ENCODE data around the gene RAPGEF6.
"Not testable (repeated sequence)": the region's sequence is repeated elsewhere in the genome, so short reads cannot be mapped to it uniquely, and the experiment has no call there.

RAPGEF6 gene

GRCh38 chr5:131384173-131384572 lies 250.9 kb downstream of the RAPGEF6 start:
- Histone ChIP-seq H3K9me3 (ENCODE audit: severe bottlenecking) (no peaks in the 10 kb centered on the region), H3K27me3 (ENCODE audit: insufficient read depth, low read depth, severe bottlenecking) (no peaks in the 10 kb centered on the region), H3K4me3 (ENCODE audit: low read depth, low read length) (no peak overlapping the region), H3K27ac (no peak overlapping the region), H3K36me3 (peaks cover 3% of the 10 kb centered on the region)
- TF ChIP-seq CTCF (IDR thresholded peaks at IDR 0.05; ENCODE audit: low read depth, low read length): no peak
- no peak for DNase-seq

- TF ChIP-seq CTCF (IDR thresholded peaks at IDR 0.05; ENCODE audit: low read depth, low read length): peak; percentile 72
- peak; percentile 14 for DNase-seq
- H3K4me3 ChIP-seq (ENCODE audit: low read depth, low read length): no peak overlapping the region
- H3K36me3 ChIP-seq: peaks cover 3% of the 10 kb centered on the region; the same call in 1 of the 2 replicates
- no peaks in the 10 kb centered on the region for H3K27me3 ChIP-seq (ENCODE audit: insufficient read depth, low read depth, severe bottlenecking)
- no peaks in the 10 kb centered on the region for H3K9me3 ChIP-seq (ENCODE audit: severe bottlenecking)
- H3K27ac ChIP-seq: no peak overlapping the region
Observed at GRCh38 chr5:131382407-131383395, 252.3 kb downstream of the RAPGEF6 start.

GRCh38 chr5:131381777-131382176 lies 253.3 kb downstream of the RAPGEF6 start:
- no peak for DNase-seq
- peaks cover 3% of the 10 kb centered on the region; the same call in 1 of the 2 replicates for H3K36me3 ChIP-seq
- no peaks in the 10 kb centered on the region for H3K27me3 ChIP-seq (ENCODE audit: insufficient read depth, low read depth, severe bottlenecking)
- no peak overlapping the region for H3K4me3 ChIP-seq (ENCODE audit: low read depth, low read length)
- TF ChIP-seq CTCF (IDR thresholded peaks at IDR 0.05; ENCODE audit: low read depth, low read length): no peak
- H3K27ac ChIP-seq: no peak overlapping the region
- no peaks in the 10 kb centered on the region for H3K9me3 ChIP-seq (ENCODE audit: severe bottlenecking)

GRCh38 chr5:131381021-131381420 lies 254.0 kb downstream of the RAPGEF6 start:
- Histone ChIP-seq H3K27ac (no peak overlapping the region), H3K36me3 (peaks cover 3% of the 10 kb centered on the region; the same call in 1 of the 2 replicates), H3K27me3 (ENCODE audit: insufficient read depth, low read depth, severe bottlenecking) (no peaks in the 10 kb centered on the region), H3K9me3 (ENCODE audit: severe bottlenecking) (no peaks in the 10 kb centered on the region), H3K4me3 (ENCODE audit: low read depth, low read length) (no peak overlapping the region)
- no peak for TF ChIP-seq CTCF (IDR thresholded peaks at IDR 0.05; ENCODE audit: low read depth, low read length)
- no peak for DNase-seq

- not testable (repeated sequence) for H3K4me3 ChIP-seq (ENCODE audit: low read depth, low read length); H3K36me3 ChIP-seq; H3K27me3 ChIP-seq (ENCODE audit: insufficient read depth, low read depth, severe bottlenecking); DNase-seq; H3K9me3 ChIP-seq (ENCODE audit: severe bottlenecking); H3K27ac ChIP-seq
Observed at GRCh38 chr5:131380238-131380637, 254.8 kb downstream of the RAPGEF6 start.

GRCh38 chr5:131379723-131380122 lies 255.3 kb downstream of the RAPGEF6 start:
- DNase-seq: no peak
- Histone ChIP-seq H3K36me3 (no peaks in the 10 kb centered on the region), H3K4me3 (ENCODE audit: low read depth, low read length) (no peak overlapping the region), H3K27ac (no peak overlapping the region), H3K9me3 (ENCODE audit: severe bottlenecking) (no peaks in the 10 kb centered on the region), H3K27me3 (ENCODE audit: insufficient read depth, low read depth, severe bottlenecking) (no peaks in the 10 kb centered on the region)
- TF ChIP-seq CTCF (IDR thresholded peaks at IDR 0.05; ENCODE audit: low read depth, low read length): no peak

Data from WERI-Rb-1 (cell line).